Fibroblast of the aortic adventitia (primary cell): Measurements from ENCODE around the gene ELOB. TPM values are rescaled to one million over a fixed set of nuclear protein-coding genes. Genes with fewer than 3 reads are reported as not detected.

Source experiments
- DNase-seq: peaks from one replicate; pipeline ENCODE4 v3.0.0-alpha.2; 2010; ENCODE audit warnings: low read depth
- H3K4me3 ChIP-seq: 2 replicates; pipeline ENCODE4 v1.5.1; 2011; ENCODE audit warnings: low read depth, mild to moderate bottlenecking, control low read depth, low read length, moderate library complexity
- CTCF ChIP-seq: IDR thresholded peaks from 2 replicates; pipeline ENCODE4 v1.5.1; 2011; ENCODE audit warnings: mild to moderate bottlenecking, low read length, control low read depth, inconsistent platforms; ENCODE audit not compliant: insufficient read depth
- total RNA-seq: library from RNA; depleted of rRNA; stranded (reverse); fragments of >200 nt; gene quantifications from 2 replicates; pipeline ENCODE4 v1.2.3, GENCODE V29; 2012; ENCODE audit warnings: low replicate concordance

Gene ELOB
- total RNA-seq, 1 donor: 316 TPM

- H3K4me3 ChIP-seq: no peak overlapping the region
- no peak for DNase-seq
- no peak for TF ChIP-seq CTCF
Observed at GRCh38 chr16:2799859-2800226, 22.8 kb upstream of the ELOB start.

DNA sequence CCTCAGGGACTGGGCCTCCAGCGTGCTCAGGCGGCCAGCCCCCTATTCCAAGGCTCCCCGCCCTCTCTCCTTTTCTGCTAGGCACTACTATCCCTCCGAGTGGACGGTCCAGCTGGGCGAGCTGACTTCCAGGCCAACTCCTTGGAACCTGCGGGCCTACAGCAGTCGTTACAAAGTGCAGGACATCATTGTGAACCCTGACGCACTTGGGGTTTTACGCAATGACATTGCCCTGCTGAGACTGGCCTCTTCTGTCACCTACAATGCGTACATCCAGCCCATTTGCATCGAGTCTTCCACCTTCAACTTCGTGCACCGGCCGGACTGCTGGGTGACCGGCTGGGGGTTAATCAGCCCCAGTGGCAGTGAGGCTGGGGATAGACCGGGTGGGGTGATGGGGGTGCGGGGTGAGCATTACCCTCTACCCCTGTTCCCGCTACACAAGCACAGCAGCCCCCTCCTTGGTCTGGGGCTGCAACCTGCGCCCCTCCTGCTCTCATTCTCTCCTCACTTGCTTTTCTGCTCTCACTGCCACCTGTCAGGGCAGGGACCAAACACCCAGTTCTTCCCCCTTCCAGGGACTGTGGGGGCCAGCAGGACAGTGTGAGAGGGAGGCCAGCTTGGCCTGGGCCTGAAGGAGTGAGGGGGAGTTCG is 22.3 kb upstream of the ELOB start:
- no peak for DNase-seq
- no peak for TF ChIP-seq CTCF
- H3K4me3 ChIP-seq: no peak overlapping the region

- H3K4me3 ChIP-seq: no peak overlapping the region
- TF ChIP-seq CTCF: no peak
- no peak for DNase-seq
Observed at GRCh38 chr16:2798723-2799204, 21.7 kb upstream of the ELOB start.

- peak; percentile 37 for DNase-seq
- TF ChIP-seq CTCF: no peak
- no peak overlapping the region for H3K4me3 ChIP-seq
Observed at GRCh38 chr16:2795395-2796143, 18.5 kb upstream of the ELOB start.

- TF ChIP-seq CTCF: no peak
- no peak overlapping the region for H3K4me3 ChIP-seq
- no peak for DNase-seq
Observed at GRCh38 chr16:2792940-2793339, 15.9 kb upstream of the ELOB start.

GRCh38 chr16:2791174-2791573 is 14.1 kb upstream of the ELOB start:
- H3K4me3 ChIP-seq: no peak overlapping the region
- no peak for TF ChIP-seq CTCF
- DNase-seq: no peak
